GM19438 (cell line): ENCODE data around the gene SEC23A.
"Not testable (repeated sequence)": the region's sequence is repeated elsewhere in the genome, so short reads cannot be mapped to it uniquely, and the experiment has no call there.

Experiments used
- ATAC-seq: cut with Tn5 transposase; IDR thresholded peaks from one replicate; pipeline ENCODE4 v1.9.1; 2021; ENCODE audit warnings: low read depth; ENCODE audit not compliant: unreplicated experiment

Gene SEC23A

DNA sequence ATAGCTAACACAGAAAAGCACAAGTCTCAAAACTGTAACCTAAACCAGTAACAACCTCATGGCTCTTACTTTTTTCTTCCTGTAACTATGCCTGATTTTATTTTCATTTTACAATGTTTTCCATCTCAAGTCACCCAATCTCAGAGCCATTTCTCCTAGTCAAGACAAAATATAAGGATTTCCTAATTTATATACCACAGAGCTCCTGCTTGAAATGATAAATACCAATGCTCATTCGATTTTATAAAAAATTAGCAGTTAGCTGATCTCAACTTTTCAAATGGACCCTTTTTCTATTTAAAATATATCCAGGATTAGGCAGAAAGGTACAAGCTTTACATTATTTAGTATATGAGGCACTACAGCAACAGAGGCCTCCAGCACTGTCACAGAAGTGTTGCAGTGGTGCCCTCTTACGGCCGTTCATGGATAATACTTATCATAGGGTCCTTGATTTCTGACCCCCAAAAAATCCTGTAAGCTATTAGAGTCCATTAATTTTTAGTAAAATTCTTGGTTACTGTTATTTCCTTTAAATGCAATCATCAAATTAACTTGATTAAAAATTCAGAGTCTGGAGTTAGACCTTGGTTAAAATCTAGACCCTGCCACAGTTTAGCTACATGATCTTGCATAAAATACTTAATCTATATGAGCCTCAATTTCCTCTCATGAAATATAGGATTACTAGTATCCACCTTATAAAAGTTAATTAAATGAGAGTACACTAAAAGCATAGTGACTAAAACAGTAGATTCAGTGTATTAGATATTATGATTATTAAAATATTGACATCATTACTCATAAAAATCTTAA, 68.3 kb downstream of the SEC23A start:
- no peak for ATAC-seq

GRCh38 chr14:39033371-39033770, 69.7 kb downstream of the SEC23A start:
- ATAC-seq = no peak

DNA sequence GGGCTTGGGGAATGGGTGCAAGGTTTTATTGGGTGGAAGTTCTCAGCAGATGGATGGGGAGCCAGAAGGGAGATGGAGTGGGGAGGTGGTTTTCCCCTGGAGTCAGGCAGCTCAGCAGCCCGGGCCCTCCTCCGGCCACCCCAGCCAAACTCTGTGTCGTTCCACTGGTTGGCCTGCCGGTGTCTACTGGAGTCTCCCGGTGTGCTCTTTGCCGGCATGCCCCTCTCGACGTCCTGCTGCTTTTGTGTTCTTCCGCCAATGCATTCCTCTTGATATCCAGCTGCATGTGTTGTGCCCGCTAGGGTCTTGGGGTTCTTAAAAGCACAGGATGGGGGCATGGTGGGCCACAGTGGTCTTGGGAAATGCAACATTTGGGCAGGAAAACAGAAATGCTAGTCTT, 72.8 kb downstream of the SEC23A start:
- ATAC-seq = no peak

- no peak for ATAC-seq
Measured at GRCh38 chr14:39029789-39030188, 73.2 kb downstream of the SEC23A start.

- no peak for ATAC-seq
Measured at GRCh38 chr14:39028620-39029019, 74.4 kb downstream of the SEC23A start.

DNA sequence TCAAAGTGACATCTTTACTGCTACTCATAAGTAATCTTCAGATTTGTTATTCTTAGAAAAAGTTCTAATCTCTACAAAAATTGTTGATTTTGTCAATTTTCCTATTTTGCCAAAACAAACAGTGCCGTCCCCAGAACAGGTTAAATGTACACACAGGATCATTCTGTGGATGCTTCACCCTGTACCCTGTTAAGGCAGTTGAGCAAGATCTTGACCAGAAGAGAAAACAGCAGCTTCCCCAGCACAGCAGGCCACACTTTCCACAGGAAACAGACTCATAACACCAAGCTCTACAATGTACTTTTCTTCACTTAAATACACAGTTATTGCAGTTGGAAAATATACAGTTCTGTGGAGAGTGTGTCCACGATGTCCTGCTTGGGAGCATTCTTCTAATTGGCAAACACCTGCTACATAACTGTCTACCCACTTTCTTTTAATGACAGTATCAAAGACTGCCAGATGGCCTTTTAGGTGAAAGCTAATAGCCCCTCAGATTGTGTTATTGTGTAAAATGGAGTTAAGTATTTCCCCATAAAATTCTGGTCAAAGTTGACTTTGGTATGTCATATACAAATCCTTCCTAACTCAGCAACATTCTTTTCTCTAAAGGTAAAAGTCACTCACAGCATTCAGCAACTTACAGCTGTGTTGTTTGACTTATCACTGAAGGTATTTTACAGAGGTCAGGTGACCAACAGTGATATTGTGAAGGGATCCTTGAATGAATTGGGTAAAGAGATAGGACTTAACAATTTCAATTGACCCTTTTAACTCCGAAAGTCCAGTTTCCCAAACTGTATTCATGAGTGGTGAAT, 77.0 kb downstream of the SEC23A start:
- ATAC-seq = no peak

DNA sequence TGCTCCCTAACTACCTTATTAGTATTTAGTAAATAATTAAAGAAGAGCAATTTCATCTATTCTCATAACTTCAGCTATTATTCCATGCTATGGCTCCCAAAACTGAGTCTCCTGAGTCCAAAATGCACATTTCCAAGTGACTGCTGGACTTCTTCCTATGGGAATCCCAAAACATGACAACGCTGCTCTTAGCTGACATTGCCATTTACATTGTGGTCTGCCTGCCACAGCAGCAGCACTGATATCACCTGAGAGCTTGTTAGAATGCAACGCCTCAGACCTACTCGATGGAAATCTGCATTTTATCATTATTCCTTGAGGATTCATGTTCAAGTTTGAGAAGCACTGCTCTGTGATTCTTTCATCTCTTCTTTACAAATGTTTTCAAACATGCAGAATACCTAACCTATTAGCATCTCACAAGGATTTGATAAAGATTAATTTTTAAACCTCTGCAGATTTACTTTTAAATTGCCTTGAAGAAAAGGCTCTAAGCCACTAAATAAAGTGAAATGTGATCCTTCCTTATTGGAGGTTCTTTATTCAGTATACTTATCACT, 77.7 kb downstream of the SEC23A start:
- no peak for ATAC-seq

DNA sequence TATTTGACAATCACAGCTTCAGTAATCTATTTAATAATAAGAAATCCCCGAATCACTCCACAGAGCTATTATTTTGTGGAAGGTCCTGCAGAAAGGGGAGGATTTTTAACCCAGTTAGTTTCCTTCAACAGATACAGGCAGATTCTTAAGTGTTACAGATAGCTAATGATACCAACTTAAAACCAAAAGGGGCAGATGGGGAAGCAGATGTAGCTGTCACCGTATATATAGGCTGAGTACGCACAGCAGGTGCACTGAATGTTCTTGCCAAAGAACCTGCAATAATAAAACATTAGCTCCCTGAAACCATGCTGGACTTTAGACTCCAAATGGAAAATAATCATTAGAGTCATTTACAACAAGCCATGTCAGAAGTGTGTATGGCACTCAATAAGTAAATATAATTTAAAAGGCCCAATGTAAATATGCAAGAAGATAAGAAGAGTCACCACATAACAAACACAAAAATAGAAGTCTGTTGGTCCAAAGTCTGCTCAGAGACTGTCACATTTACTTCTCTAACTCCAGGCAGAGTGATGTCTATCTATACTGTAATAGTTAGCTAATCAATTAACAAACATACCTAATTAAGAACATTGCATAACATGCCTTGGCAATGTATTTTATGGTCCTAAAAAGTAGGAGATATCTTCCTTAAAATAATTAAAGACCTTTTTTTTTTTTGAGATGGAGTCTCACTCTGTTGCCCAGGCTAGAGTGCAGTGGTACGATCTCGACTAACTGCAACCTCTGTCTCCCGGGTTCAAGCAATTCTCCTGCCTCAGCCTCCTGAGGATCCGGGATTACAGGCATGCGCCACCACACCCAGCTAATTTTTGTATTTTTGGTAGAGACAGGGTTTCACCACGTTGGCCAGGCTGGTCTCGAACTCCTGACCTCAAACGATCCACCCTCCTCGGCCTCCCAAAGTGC, 78.8 kb downstream of the SEC23A start:
- ATAC-seq = no peak

DNA sequence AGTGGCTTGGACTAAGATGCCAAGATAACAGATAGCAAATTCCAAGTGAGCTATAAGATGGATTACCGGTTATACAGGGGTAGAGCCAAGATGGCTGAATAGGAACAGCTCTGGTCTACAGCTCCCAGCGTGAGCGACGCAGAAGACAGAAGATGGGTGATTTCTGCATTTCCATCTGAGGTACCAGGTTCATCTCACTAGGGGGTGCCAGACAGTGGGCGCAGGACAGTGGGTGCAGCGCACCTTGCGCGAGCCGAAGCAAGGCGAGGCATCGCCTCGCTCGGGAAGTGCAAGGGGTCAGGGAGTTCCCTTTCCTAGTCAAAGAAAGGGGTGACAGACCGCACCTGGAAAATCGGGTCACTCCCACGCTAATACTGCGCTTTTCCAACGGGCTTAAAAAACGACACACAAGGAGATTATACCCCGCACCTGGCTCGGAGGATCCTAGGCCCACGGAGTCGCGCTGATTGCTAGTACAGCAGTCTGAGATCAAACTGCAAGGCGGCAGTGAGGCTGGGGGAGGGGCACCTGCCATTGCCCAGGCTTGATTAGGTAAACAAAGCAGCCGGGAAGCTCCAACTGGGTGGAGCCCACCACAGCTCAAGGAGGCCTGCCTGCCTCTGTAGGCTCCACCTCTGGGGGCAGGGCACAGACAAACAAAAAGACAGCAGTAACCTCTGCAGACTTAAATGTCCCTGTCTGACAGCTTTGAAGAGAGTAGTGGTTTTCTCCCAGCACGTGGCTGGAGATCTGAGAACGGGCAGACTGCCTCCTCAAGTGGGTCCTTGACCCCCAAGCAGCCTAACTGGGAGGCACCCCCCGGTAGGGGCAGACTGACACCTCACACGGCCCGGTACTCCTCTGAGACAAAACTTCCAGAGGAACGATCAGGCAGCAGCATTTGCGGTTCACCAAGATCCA, 85.7 kb downstream of the SEC23A start:
- ATAC-seq = not testable (repeated sequence)

DNA sequence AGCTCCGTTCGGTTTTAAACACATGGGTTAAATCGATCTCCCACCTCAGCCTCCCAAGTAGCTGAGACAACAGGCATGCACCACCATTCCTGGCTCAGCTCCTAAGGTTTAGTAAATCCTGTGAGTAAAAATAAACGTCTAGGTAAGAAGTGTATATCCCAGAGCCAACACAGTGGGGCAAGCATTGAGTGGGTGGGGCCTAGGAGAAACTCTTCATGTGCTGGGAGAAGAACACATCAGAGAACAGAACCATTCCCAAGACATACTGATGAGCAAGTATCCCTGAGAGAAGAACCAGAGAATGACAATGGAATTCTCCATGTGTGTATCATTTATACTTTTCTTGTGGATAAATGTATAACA, 86.3 kb downstream of the SEC23A start:
- ATAC-seq = no peak

- no peak for ATAC-seq
Measured at GRCh38 chr14:39015964-39016577, 87.0 kb downstream of the SEC23A start.

GRCh38 chr14:39015360-39015961, 87.6 kb downstream of the SEC23A start:
- ATAC-seq = peak; percentile 84

GRCh38 chr14:39014460-39014859, 88.6 kb downstream of the SEC23A start:
- no peak for ATAC-seq

- not testable (repeated sequence) for ATAC-seq
Measured at GRCh38 chr14:39008965-39009364, 94.1 kb downstream of the SEC23A start.

DNA sequence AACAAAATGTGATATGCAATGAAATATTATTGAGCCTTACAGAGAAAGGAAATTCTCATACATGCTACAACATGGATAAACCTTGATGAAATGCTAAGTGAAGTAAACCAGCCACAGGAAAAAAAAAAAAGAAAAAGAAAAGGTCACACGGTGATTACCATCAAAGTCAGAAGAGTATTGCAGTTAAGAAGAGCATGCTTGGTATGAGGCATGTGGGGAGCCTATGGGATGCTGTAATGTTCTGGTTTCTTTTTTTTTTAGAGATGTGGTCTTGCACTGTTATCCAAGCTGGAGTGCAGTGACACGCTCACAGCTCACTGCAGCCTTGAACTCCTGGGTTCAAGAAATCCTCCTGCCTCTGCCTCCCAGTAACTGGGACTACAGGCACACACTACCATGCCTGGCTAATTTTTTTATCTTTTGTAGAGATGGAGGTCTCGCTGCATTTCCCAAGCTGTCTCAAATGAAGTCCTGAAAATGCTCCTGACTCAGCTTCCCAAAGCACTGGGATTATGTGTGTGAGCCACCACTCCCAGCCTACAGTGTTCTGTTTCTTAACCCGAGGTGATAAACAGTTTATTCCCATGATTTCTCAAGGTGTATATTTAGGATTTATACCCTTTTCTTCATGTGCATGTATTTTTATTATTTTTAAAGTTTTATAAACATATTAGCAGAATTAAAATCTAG, 96.2 kb downstream of the SEC23A start:
- ATAC-seq = no peak

DNA sequence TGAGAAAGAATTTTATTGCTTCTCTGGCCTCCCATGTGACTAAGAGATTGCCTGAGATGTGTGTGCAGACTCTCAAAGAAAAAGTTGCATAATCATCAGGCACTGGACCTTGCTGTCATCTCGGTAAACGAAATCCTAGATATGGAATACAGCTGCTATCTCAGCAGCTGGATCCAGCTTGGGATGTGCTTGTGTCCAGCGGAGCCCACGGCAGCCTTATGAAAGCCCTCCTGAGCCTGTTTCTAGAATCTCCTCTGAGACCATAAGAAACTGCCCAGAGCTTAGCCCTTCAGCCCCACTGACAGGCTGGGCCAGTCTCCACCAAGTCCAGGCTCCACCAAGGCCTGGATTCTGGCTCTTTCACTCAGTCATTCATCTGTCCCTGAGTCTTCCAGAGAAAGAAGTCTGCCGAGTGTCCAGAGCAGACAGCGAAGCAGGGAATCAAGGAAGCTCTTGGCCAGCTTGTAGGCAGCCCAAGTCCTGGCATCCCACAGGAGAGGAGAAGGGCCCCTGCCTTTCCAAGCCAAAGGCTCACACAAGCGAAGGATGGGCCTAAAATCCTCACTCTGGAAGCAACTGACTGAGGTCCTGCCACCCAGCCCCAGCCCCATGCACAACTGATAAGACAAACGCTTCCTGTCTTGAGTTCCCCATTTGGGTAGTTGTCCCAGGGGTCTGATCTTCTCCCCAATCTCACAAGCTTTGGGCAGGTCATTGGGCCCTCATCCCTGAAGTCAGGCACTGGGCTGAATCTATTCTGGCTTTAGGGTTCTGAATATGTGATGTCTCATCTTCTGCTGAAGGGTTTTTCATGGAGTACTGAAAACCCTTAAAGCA, 97.8 kb downstream of the SEC23A start:
- ATAC-seq = no peak

GRCh38 chr14:38999949-39000348, 103.1 kb downstream of the SEC23A start:
- ATAC-seq = no peak
